Measurements from ENCODE around the gene POLR2L. TPM values are rescaled to one million over a fixed set of nuclear protein-coding genes. Genes with fewer than 3 reads are reported as not detected.

Gene POLR2L
- polyA plus RNA-seq, 1 of the 3 experiments (the other 2 are of a cell fraction), result 540 TPM

GRCh38 chr11:839875-840617 is 2.3 kb downstream of the POLR2L start:
- WGBS (ENCODE audit: low lambda C conversion rate), result 81% methylated on average over 14 of the region's 25 CpGs
- Histone ChIP-seq H3K4me2 (peak overlapping the region; percentile 100), H3K36me3 (replicated peaks in 1 of 2; ENCODE audit: control insufficient read depth in 1 of 2, insufficient read depth in 2 of 2, low read length in 1 of 2) (peaks cover 24 to 45% of the 10 kb centered on the region in 2 experiments), H3K9me3 (no peaks in the 10 kb centered on the region), H2AFZ (ENCODE audit: low read depth) (no peak overlapping the region), H3K79me2 (ENCODE audit: insufficient read depth) (peaks cover 76% of the 10 kb centered on the region), H3F3A (replicated peaks; ENCODE audit: insufficient read depth) (peaks cover 45% of the 10 kb centered on the region), H3K27ac (ENCODE audit: low read depth in 2 of 2, low read length in 1 of 2) (peak overlapping the region in 1 of 2 experiments; percentile 27; a peak in 1 of 4 replicates), H3K27me3 (ENCODE audit: insufficient read depth) (no peaks in the 10 kb centered on the region), H3K4me3 (ENCODE audit: low read depth in 2 of 2, low read length in 1 of 2) (peak overlapping the region in 1 of 2 experiments; percentile 100; a peak in 2 of 4 replicates), H3K9me2 (no peaks in the 10 kb centered on the region), H3K9ac (peak overlapping the region; percentile 97; the same call in 1 of the 2 replicates), H3K4me1 (ENCODE audit: control insufficient read depth in 1 of 2, insufficient read depth in 2 of 2, low read depth in 1 of 2, low read length in 1 of 2) (peaks cover 3 to 30% of the 10 kb centered on the region in 2 experiments; a peak in 2 of 4 replicates), H4K20me1 (ENCODE audit: insufficient read depth) (peaks cover 65% of the 10 kb centered on the region)
- TF ChIP-seq USF2 (IDR thresholded peaks at IDR 0.05; ENCODE audit: borderline replicate concordance, low read depth, low read length) (no peak), CTCF (IDR thresholded peaks at IDR 0.05) (peak; percentile 53)
- CTCF ChIA-PET, result interaction anchor here (0.8 to 3.8 kb wide), 4 partner anchors 8 to 211 kb away, joined by 3 to 21 read pairs (median 4); partner anchors contain the start of gene PNPLA2
- peak; percentile 56 for DNase-seq
- POLR2A ChIA-PET, result interaction anchor here (0.6 to 2.0 kb wide), 3 partner anchors 9 to 1073 kb away, joined by 3 to 7 read pairs (median 6); partner anchors contain the start of gene PNPLA2

- ChIA-PET CTCF (interaction anchor here (0.6 to 3.8 kb wide), 3 partner anchors 9 to 20 kb away, joined by 3 to 21 read pairs (median 4); partner anchors contain the start of gene PNPLA2), POLR2A (interaction anchor here (2.0 kb wide), 1 partner anchor 20 kb away, joined by 7 read pairs; the partner anchor contains the start of gene PNPLA2)
- DNase-seq, result no peak
- H4K20me1 ChIP-seq (ENCODE audit: insufficient read depth), result peaks cover 69% of the 10 kb centered on the region
- no peak overlapping the region for H3K4me3 ChIP-seq (ENCODE audit: low read depth in 2 of 2, low read length in 1 of 2)
- H3K9me3 ChIP-seq, result no peaks in the 10 kb centered on the region
- H3F3A ChIP-seq (replicated peaks; ENCODE audit: insufficient read depth), result peaks cover 47% of the 10 kb centered on the region
- peaks cover 24 to 45% of the 10 kb centered on the region in 2 experiments for H3K36me3 ChIP-seq (replicated peaks in 1 of 2; ENCODE audit: control insufficient read depth in 1 of 2, insufficient read depth in 2 of 2, low read length in 1 of 2)
- H3K4me1 ChIP-seq (ENCODE audit: control insufficient read depth in 1 of 2, insufficient read depth in 2 of 2, low read depth in 1 of 2, low read length in 1 of 2), result peaks cover 3 to 32% of the 10 kb centered on the region in 2 experiments; a peak in 2 of 4 replicates
- H3K9me2 ChIP-seq, result no peaks in the 10 kb centered on the region
- 90% methylated on average over 2 of the region's 5 CpGs for WGBS (ENCODE audit: low lambda C conversion rate)
- H3K79me2 ChIP-seq (ENCODE audit: insufficient read depth), result peaks cover 78% of the 10 kb centered on the region
- no peak overlapping the region for H3K9ac ChIP-seq
- H3K27me3 ChIP-seq (ENCODE audit: insufficient read depth), result no peaks in the 10 kb centered on the region
- H3K4me2 ChIP-seq, result no peak overlapping the region
- TF ChIP-seq GATA2 (CRISPR knock-in tag; IDR thresholded peaks at IDR 0.05), result no peak
- TF ChIP-seq RAD21 (IDR thresholded peaks at IDR 0.05; ENCODE audit: low read length), result no peak
- TF ChIP-seq JUND (IDR thresholded peaks at IDR 0.05), result peak; percentile 5; the same call in 1 of the 2 replicates
- peak; percentile 65; the same call in 1 of the 2 replicates for TF ChIP-seq POLR2AphosphoS5 (IDR thresholded peaks at IDR 0.05; ENCODE audit: low read depth, low read length)
- 0 out of 2 replicates have a peak, but pooled peaks have one; percentile 5 for TF ChIP-seq PBX3 (IDR thresholded peaks at IDR 0.05)
- TF ChIP-seq MAX (IDR thresholded peaks at IDR 0.05; ENCODE audit: low read depth), result no peak
- TF ChIP-seq TAF1 (IDR thresholded peaks at IDR 0.05; ENCODE audit: borderline replicate concordance, low read depth, low read length), result no peak
- 0 out of 4 replicates have a peak overlapping the region, but pooled peaks of 1 of the 2 experiments have one; percentile 22 for H3K27ac ChIP-seq (ENCODE audit: low read depth in 2 of 2, low read length in 1 of 2)
- H2AFZ ChIP-seq (ENCODE audit: low read depth), result no peak overlapping the region
These were observed 3.1 kb downstream of the POLR2L start for GRCh38 chr11:839280-839623.

Data from SK-N-SH (cell line).